Measurements from ENCODE around the gene NTHL1. TPM values are rescaled to one million over a fixed set of nuclear protein-coding genes. Genes with fewer than 3 reads are reported as not detected.
A peak's percentile ranks its signal among the peaks of the same experiment; 100 is the strongest.

Gene NTHL1
- total and polyA plus RNA-seq, 10 of the 15 experiments (the other 5 are each of a cell fraction or from before 2014, with no cell fraction given), result 0.85 to 54.7 (median 39.0) TPM

GRCh38 chr16:2047330-2048115 is at the start of gene NTHL1, which contains the start of gene TSC2 (continued):
- TF ChIP-seq ZNF687 (IDR thresholded peaks at IDR 0.05) (peak; percentile 67; the same call in 1 of the 2 replicates), MXI1 (IDR thresholded peaks at IDR 0.05; ENCODE audit: low read depth, low read length) (peak; percentile 84; the same call in 1 of the 2 replicates), IKZF1 (conservative IDR thresholded peaks at IDR 0.05) (peak; percentile 100), ZBTB33 (IDR thresholded peaks at IDR 0.05) (no peak), ZNF384 (IDR thresholded peaks at IDR 0.05; ENCODE audit: borderline replicate concordance, low read depth, low read length) (no peak), LARP7 (IDR thresholded peaks at IDR 0.05) (peak; percentile 98), CBFB (IDR thresholded peaks at IDR 0.05; ENCODE audit: low read depth) (no peak), IRF4 (IDR thresholded peaks at IDR 0.05; ENCODE audit: low read depth, low read length) (0 out of 2 replicates have a peak, but pooled peaks have one; percentile 8), MEF2A (IDR thresholded peaks at IDR 0.05; ENCODE audit: insufficient read depth, low read depth, low read length) (0 out of 2 replicates have a peak, but pooled peaks have one; percentile 25), SIX5 (IDR thresholded peaks at IDR 0.05; ENCODE audit: low read depth, low read length, severe bottlenecking) (peak; percentile 99), JUNB (IDR thresholded peaks at IDR 0.05) (no peak), DPF2 (IDR thresholded peaks at IDR 0.05) (peak; percentile 57; the same call in 1 of the 2 replicates), BCLAF1 (IDR thresholded peaks at IDR 0.05) (peak; percentile 45; the same call in 1 of the 2 replicates), MYC (IDR thresholded peaks at IDR 0.05; ENCODE audit: insufficient read depth, insufficient read length, insufficient replicate concordance, low read length, severe bottlenecking) (peak; percentile 28), FOS (IDR thresholded peaks at IDR 0.05; ENCODE audit: borderline replicate concordance, extremely low read depth, insufficient read length) (no peak), NRF1 (conservative IDR thresholded peaks at IDR 0.05; ENCODE audit: low read depth, low read length) (0 out of 2 replicates have a peak, but pooled peaks have one; percentile 21), BACH1 (IDR thresholded peaks at IDR 0.05; ENCODE audit: borderline replicate concordance) (peak; percentile 90), HSF1 (IDR thresholded peaks at IDR 0.05; ENCODE audit: low read depth, low read length) (no peak), HCFC1 (IDR thresholded peaks at IDR 0.05; ENCODE audit: low read length) (peak; percentile 99), CREB1 (IDR thresholded peaks at IDR 0.05; ENCODE audit: low read depth) (peak; percentile 89)
